Activated naive CD4-positive, alpha-beta T cell treated with anti-CD3 and anti-CD28 coated beads for 36 hours (primary cell): Measurements from ENCODE around the gene SHQ1. TPM values are rescaled to one million over a fixed set of nuclear protein-coding genes. Genes with fewer than 3 reads are reported as not detected.
A peak's percentile ranks its signal among the peaks of the same experiment; 100 is the strongest.

Experiments
- CTCF ChIA-PET: fragments of 350-600 bp; sonication (Branson Sonifier 250); formaldehyde crosslinking; loops from one replicate; lab custom pipeline; 2021; ENCODE audit warnings: antibody characterized with exemption; lab: Charles Lee
- DNase-seq: peaks from one replicate; pipeline ENCODE4 v3.0.0-alpha.2; 2020
- H3K27ac Mint-ChIP-seq: one replicate; pipeline ENCODE4 v1.8.0; 2021; ENCODE audit warnings: mild to moderate bottlenecking, mixed read lengths
- H3K27me3 Mint-ChIP-seq: one replicate; pipeline ENCODE4 v1.8.0; 2021; ENCODE audit warnings: low read depth, mixed read lengths
- H3K36me3 Mint-ChIP-seq: one replicate; pipeline ENCODE4 v1.8.0; 2021; ENCODE audit warnings: low read depth, mixed read lengths
- H3K4me1 Mint-ChIP-seq: one replicate; pipeline ENCODE4 v1.8.0; 2021; ENCODE audit warnings: low read depth, mixed read lengths
- H3K4me3 Mint-ChIP-seq: one replicate; pipeline ENCODE4 v1.8.0; 2021; ENCODE audit warnings: mild to moderate bottlenecking, moderate library complexity, mixed read lengths
- H3K9me3 Mint-ChIP-seq: one replicate; pipeline ENCODE4 v1.8.0; 2021; ENCODE audit warnings: mixed read lengths
- intact Hi-C: fragments of 100-400 bp; cut with micrococcal nuclease; formaldehyde crosslinking; loops from one replicate; pipeline ENCODE4 v1.15.1; 2023
- total RNA-seq, 2 experiments: library from RNA; stranded (reverse); gene quantifications; one replicate each; pipeline ENCODE4 v1.2.3, GENCODE V29; 2021

The SHQ1 gene
- 10 to 100 TPM; 19.9 to 20.5 TPM for total RNA-seq

- Mint-ChIP-seq H3K4me1 (peaks cover 47% of the 10 kb centered on the region), H3K36me3 (peaks cover 8% of the 10 kb centered on the region), H3K27ac (peak within 1 kb of the TSS; percentile 57), H3K27me3 (no peaks in the 10 kb centered on the region), H3K4me3 (peak within 1 kb of the TSS; percentile 97), H3K9me3 (no peaks in the 10 kb centered on the region)
- peak; percentile 98 for DNase-seq
- CTCF ChIA-PET = interaction anchor here (0.6 to 0.9 kb wide), 2 partner anchors 378 to 973 kb away, joined by 3 to 4 read pairs; no protein-coding TSS in a partner anchor
- intact Hi-C loops = loop anchor here (1.0 to 2.0 kb wide), 11 partner anchors 26 to 1121 kb away; no protein-coding TSS in a partner anchor
Observed at GRCh38 chr3:72847751-72848702, at the start of gene SHQ1. SHQ1 (minus strand) TSS chr3:72848445; CDS start chr3:72848340, 105 bp downstream.

- Mint-ChIP-seq H3K4me3 (no peak overlapping the region), H3K9me3 (no peaks in the 10 kb centered on the region), H3K27me3 (peaks cover 15% of the 10 kb centered on the region), H3K4me1 (no peaks in the 10 kb centered on the region), H3K36me3 (no peaks in the 10 kb centered on the region), H3K27ac (no peak overlapping the region)
- intact Hi-C loops = no loop called here
- CTCF ChIA-PET = interaction anchor here (1.2 kb wide), 1 partner anchor 193 kb away, joined by 3 read pairs; no protein-coding TSS in a partner anchor
- DNase-seq = no peak
Observed at GRCh38 chr3:72897758-72898007, 49.4 kb upstream of the SHQ1 start.

- intact Hi-C loops = no loop called here
- H3K36me3 Mint-ChIP-seq = no peaks in the 10 kb centered on the region
- H3K9me3 Mint-ChIP-seq = no peaks in the 10 kb centered on the region
- CTCF ChIA-PET = interaction anchor here (1.2 kb wide), 1 partner anchor 193 kb away, joined by 3 read pairs; no protein-coding TSS in a partner anchor
- no peak for DNase-seq
- no peak overlapping the region for H3K27ac Mint-ChIP-seq
- no peaks in the 10 kb centered on the region for H3K4me1 Mint-ChIP-seq
- peaks cover 20% of the 10 kb centered on the region for H3K27me3 Mint-ChIP-seq
- H3K4me3 Mint-ChIP-seq = no peak overlapping the region
Observed at GRCh38 chr3:72896996-72897757, 48.9 kb upstream of the SHQ1 start.

- Mint-ChIP-seq H3K27me3 (peaks cover 39% of the 10 kb centered on the region), H3K36me3 (no peaks in the 10 kb centered on the region), H3K4me3 (no peak overlapping the region), H3K9me3 (no peaks in the 10 kb centered on the region), H3K27ac (no peak overlapping the region), H3K4me1 (no peaks in the 10 kb centered on the region)
- intact Hi-C loops = no loop called here
- CTCF ChIA-PET = no interaction called here
- DNase-seq = no peak
Observed at GRCh38 chr3:72894976-72895552, 46.8 kb upstream of the SHQ1 start.

GRCh38 chr3:72892870-72893269, 44.6 kb upstream of the SHQ1 start:
- DNase-seq = peak; percentile 34
- Mint-ChIP-seq H3K27me3 (peaks cover 56% of the 10 kb centered on the region), H3K36me3 (no peaks in the 10 kb centered on the region), H3K9me3 (no peaks in the 10 kb centered on the region), H3K27ac (no peak overlapping the region), H3K4me1 (peaks cover 11% of the 10 kb centered on the region), H3K4me3 (no peak overlapping the region)
- intact Hi-C loops = no loop called here
- CTCF ChIA-PET = interaction anchor here (1.0 kb wide), 1 partner anchor 13 kb away, joined by 5 read pairs; no protein-coding TSS in a partner anchor

- Mint-ChIP-seq H3K4me1 (peaks cover 17% of the 10 kb centered on the region), H3K27me3 (peaks cover 62% of the 10 kb centered on the region), H3K4me3 (no peak overlapping the region), H3K9me3 (no peaks in the 10 kb centered on the region), H3K27ac (no peak overlapping the region), H3K36me3 (no peaks in the 10 kb centered on the region)
- DNase-seq = no peak
- CTCF ChIA-PET = interaction anchor here (1.0 kb wide), 1 partner anchor 13 kb away, joined by 5 read pairs; no protein-coding TSS in a partner anchor
- intact Hi-C loops = no loop called here
Observed at GRCh38 chr3:72892081-72892775, 44.0 kb upstream of the SHQ1 start.

GRCh38 chr3:72891053-72891855, 43.0 kb upstream of the SHQ1 start:
- Mint-ChIP-seq H3K36me3 (no peaks in the 10 kb centered on the region), H3K9me3 (no peaks in the 10 kb centered on the region), H3K27me3 (peaks cover 69% of the 10 kb centered on the region), H3K4me1 (peaks cover 22% of the 10 kb centered on the region), H3K4me3 (no peak overlapping the region), H3K27ac (no peak overlapping the region)
- CTCF ChIA-PET = interaction anchor here (0.6 kb wide), 1 partner anchor 347 kb away, joined by 3 read pairs; no protein-coding TSS in a partner anchor
- DNase-seq = no peak
- intact Hi-C loops = no loop called here

GRCh38 chr3:72890166-72890925, 42.1 kb upstream of the SHQ1 start:
- intact Hi-C loops = no loop called here
- no peaks in the 10 kb centered on the region for H3K9me3 Mint-ChIP-seq
- no peak overlapping the region for H3K4me3 Mint-ChIP-seq
- peaks cover 75% of the 10 kb centered on the region for H3K27me3 Mint-ChIP-seq
- peaks cover 22% of the 10 kb centered on the region for H3K4me1 Mint-ChIP-seq
- H3K36me3 Mint-ChIP-seq = no peaks in the 10 kb centered on the region
- CTCF ChIA-PET = interaction anchor here (1.9 kb wide), 1 partner anchor 39 kb away, joined by 10 read pairs; no protein-coding TSS in a partner anchor
- no peak overlapping the region for H3K27ac Mint-ChIP-seq
- no peak for DNase-seq

- no peak for DNase-seq
- CTCF ChIA-PET = interaction anchor here (0.5 to 1.9 kb wide), 2 partner anchors 38 to 707 kb away, joined by 3 to 10 read pairs; no protein-coding TSS in a partner anchor
- Mint-ChIP-seq H3K4me3 (no peak overlapping the region), H3K27ac (no peak overlapping the region), H3K36me3 (no peaks in the 10 kb centered on the region), H3K27me3 (peaks cover 78% of the 10 kb centered on the region), H3K4me1 (peaks cover 22% of the 10 kb centered on the region), H3K9me3 (no peaks in the 10 kb centered on the region)
- intact Hi-C loops = no loop called here
Observed at GRCh38 chr3:72889310-72890165, 41.3 kb upstream of the SHQ1 start.
